ENCODE results near the gene CHCHD1.

GRCh38 chr10:73828161-73828560, 46.3 kb downstream of the CHCHD1 start:
- TF ChIP-seq CTCF (IDR thresholded peaks at IDR 0.05) (no peak), EP300 (IDR thresholded peaks at IDR 0.05) (no peak), POLR2AphosphoS5 (IDR thresholded peaks at IDR 0.05) (no peak), POLR2A (IDR thresholded peaks at IDR 0.05) (no peak)

Measured in suprapubic skin (tissue), 4 donors.